SU-DHL-6 (cell line): ENCODE measurements around the gene ERVMER34-1.

Experiments used
- EZH2phosphoT487 ChIP-seq: fragments of 200-600 bp; sonication (generic), shearing (Covaris generic); conservative IDR thresholded peaks from 2 replicates; pipeline ENCODE4 v1.6.1; 2018; ENCODE audit warnings: mild to moderate bottlenecking, antibody characterized with exemption, low read length, moderate library complexity, mixed read lengths
- TF ChIP-seq, protein P1 (sequence below): fragments of 200-600 bp; sonication (generic); IDR thresholded peaks from one replicate; pipeline ENCODE4 v1.5.1; 2017; ENCODE audit warnings: antibody characterized with exemption, mild to moderate bottlenecking, low read length, moderate library complexity; ENCODE audit not compliant: insufficient read depth, poor library complexity, severe bottlenecking

DNA sequence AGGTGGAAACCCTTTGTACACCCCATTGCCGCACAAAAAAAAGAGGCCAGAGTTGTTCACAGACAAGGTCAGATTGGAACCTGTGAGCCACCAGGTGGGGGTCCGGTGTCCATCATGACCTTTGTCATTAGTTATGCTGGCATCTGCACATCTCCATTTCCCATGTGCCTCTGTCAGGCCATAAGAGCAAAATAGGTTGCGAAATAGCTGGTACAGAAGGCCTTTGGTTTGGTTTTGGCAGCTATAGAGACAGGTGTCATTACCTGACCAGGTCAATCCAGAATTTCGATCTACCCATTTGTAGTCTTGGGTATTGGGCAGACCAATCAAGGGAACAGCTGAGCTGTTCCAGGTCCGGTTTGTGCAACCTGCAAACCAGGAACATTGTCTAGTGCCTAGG, 6.6 kb downstream of the ERVMER34-1 start:
- TF ChIP-seq, protein P1, sequence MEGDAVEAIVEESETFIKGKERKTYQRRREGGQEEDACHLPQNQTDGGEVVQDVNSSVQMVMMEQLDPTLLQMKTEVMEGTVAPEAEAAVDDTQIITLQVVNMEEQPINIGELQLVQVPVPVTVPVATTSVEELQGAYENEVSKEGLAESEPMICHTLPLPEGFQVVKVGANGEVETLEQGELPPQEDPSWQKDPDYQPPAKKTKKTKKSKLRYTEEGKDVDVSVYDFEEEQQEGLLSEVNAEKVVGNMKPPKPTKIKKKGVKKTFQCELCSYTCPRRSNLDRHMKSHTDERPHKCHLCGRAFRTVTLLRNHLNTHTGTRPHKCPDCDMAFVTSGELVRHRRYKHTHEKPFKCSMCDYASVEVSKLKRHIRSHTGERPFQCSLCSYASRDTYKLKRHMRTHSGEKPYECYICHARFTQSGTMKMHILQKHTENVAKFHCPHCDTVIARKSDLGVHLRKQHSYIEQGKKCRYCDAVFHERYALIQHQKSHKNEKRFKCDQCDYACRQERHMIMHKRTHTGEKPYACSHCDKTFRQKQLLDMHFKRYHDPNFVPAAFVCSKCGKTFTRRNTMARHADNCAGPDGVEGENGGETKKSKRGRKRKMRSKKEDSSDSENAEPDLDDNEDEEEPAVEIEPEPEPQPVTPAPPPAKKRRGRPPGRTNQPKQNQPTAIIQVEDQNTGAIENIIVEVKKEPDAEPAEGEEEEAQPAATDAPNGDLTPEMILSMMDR: no peak
- TF ChIP-seq EZH2phosphoT487: no peak
